HS-5 (cell line): ENCODE results near the gene SRP14.
"Not testable (repeated sequence)": the region's sequence is repeated elsewhere in the genome, so short reads cannot be mapped to it uniquely, and the experiment has no call there.

Source experiments
- DNase-seq: peaks from one replicate; pipeline ENCODE4 v3.0.0-alpha.2; 2012; ENCODE audit warnings: low read depth

Gene SRP14

GRCh38 chr15:40050788-40051470 lies 11.9 kb upstream of the SRP14 start:
- no peak for DNase-seq

- DNase-seq = no peak
These were observed 10.0 kb upstream of the SRP14 start for GRCh38 chr15:40048926-40049475.

GRCh38 chr15:40048211-40048792 lies 9.3 kb upstream of the SRP14 start:
- DNase-seq = no peak

DNA sequence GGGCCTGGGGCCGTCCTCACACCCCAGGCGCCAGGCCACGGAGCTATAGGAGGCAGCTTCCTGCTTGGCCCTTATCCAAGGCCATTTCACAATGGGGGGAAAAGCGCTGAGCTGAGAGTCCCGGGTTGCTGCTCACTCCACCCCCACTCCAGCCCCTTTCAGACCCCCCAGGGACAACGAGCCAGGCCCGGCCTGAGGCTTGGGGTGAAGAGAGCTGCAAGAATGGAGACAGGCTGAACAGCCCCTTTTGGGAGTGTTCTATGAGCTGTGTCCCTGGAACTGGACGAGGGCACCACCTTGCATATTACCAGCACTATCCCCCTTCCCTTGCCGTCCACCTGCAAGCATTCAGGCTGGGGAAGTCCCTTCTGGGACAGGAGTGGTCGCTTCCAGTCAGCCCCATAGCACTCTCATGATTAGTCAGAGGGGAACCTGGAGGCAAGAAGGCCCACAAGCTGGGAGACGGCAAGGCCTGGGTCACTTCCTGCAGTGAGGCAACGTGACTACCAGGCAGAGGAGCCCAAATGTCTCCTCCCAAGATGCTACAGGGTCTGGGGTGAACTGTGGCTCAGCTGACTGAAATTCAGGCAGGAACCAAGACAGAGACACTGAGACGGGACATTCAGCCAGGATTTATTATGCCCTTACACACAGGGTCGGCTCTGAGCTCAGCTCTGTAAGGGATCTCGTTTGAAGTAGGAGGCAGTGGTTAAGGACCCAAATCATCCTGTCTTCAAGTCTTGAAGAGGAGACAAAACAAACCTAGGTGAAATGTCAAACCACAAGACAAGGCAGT lies 8.6 kb upstream of the SRP14 start:
- peak; percentile 32 for DNase-seq

DNA sequence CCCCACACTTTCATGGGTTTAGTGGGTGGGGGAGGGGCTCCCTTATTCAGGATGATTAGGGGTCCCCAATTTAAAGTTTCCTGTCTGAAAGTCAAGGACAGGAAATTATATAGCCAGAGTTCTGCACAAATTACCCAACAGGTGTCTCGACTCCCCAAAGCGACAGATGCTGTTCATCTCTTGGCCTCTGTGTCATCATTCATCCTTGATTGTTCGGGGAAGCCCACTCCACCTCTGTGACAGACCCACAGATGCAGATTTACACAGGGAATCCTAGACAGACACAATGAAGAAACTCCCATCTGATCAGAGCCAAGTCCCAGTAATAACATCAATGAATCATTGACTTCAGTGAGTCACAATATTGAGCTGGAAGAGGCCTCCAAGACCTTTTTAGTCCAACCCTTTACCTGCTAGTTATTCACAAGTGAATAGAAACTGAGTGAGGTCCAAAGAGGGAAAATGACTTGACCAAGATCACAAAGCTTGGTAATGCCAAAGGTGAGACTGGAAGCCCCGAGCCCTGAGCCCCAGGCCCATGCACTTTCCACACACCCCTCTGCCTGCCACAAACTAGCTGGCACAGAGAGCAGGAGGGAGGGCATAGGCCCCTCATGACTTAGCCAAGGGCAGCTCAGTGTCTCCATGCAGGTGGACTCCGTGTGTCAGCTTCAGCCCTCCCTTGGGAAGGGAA lies 7.9 kb upstream of the SRP14 start:
- DNase-seq = peak; percentile 72

DNA sequence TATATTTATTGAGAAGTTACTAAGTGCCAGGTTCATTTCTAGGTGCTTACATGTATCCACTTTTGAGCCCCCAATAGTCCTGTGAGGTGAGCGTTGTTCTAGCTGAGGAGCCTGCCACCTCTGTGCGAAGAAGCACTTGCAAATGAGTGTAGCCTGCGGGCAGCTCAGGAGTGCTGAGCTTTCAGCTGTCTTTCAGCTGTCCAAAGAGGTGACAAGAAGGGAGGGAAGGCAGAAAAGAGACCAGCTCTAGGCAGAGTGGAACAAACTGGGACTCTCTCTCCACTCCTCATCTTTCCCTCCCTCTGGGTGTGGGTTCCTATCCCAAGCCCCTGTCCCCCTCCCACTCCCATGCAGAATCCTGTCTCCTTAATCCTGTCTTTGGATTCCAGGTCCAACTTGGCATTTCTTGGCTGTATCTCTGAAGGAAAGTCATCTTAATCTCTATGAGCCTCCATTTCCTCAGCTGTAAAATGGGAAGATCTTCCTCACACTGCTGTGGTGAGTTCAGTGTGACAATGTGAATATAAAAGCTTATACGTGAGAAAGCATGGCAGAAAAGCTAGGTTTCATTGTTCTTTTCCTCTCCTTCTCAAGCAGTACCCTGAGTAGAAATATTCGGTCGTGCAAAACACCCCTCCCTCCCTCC lies 6.7 kb upstream of the SRP14 start:
- no peak for DNase-seq

DNA sequence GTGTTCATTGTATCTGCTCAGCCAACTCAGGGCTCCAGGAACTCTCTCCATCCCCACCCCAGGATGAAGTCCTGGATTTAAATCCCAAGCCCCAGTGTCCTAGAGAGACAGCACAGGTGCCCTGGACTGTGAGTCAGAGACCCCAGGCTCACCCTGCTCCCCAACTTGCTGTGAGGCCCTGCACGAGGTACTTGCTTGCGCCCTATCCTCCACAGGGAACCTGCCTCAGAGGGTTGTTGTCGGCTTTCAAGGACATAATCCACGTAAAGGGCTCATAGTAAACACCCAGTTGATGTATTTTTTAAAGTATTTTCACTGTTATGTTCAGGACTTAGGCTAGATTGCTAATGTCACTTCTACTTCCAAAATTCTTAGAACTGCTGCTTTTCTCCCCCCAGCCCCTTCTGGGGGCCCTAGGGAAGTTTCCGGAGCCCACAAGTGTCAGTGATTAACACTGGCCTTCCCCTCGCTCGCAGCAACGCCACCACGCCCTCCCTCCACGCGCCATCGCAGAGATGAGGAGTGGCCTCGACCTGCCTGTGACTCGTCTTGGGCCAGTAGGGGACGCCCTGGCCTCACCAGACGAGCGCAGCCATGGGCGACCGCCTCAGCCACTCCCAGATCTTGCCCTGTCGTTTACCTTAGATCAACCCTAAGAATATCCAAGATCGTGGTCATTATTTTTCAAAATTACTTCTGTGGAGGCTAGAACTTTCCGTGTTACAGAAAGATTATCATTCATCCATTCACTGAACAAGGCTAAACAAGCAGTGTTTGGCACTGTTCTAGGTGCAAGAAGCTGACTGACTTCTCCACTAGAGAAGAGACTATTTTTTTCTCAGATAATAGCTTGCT lies 6.0 kb upstream of the SRP14 start:
- DNase-seq = peak; percentile 49

- no peak for DNase-seq
These were observed 5.1 kb upstream of the SRP14 start for GRCh38 chr15:40043927-40044716.

DNA sequence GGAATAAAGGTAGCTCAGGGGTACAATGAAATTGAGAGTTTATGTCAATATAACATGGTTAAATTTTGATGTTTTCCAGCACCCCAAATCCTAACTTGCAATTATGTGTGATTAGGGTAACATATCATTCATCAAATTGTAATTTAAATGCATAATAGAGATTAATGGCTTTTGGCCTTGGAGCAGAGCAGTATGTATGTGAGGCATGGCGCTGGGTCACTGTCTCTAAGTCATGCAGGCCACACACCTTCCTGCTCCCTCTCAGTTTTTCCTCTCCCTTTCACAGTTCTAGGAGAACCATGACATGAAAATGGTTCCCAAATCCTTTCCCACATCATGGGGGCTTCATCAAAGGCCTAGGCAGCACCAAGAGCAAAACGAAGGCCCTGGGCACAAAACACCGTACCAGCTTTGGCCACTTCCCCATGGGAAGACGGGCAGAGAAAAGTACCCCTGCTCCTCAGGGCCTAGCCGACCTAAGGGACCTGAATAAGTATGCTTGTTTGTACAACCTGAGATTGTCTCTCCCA lies 3.9 kb upstream of the SRP14 start:
- DNase-seq = no peak

DNA sequence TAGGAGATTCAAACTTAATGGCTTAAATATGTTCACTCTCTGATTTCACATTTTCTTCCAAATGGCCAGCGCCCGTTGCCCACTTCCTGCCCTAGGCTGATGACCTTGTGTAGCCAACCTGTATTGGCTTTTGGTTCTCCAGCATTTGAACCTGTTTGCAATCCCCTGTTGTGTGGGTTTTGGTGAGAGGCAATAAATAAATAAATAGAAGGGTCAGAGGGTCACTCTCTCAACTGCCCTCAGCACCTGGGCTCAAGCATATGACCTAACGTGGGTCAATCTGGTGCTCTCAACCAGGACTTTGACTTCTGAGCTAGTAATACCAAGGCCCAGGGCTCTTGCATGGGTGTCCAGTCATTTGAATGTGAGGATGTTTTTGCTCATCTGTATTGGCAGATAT lies 1.8 kb upstream of the SRP14 start:
- no peak for DNase-seq

DNA sequence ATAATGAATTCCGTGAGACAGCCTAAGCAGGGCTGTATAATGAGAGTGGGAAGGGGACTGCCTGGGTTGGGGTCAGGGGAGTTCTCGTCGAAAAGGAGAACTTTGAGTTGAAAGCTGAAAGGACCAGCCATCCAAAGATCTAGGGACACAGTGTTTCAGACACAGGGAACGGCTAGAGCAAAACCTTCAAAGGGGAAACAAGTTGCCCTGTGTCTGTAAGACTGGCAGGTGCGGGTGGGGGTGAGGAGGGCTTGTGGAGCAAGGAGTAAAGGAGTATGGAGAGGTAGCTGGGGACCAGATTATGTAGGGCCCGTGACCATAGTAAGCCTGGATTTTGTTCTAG lies 1.3 kb upstream of the SRP14 start:
- no peak for DNase-seq

- DNase-seq = no peak
These were observed 725 bp downstream of the SRP14 start for GRCh38 chr15:40038275-40038637.

- no peak for DNase-seq
These were observed 1.3 kb downstream of the SRP14 start for GRCh38 chr15:40037721-40038120.

GRCh38 chr15:40035182-40035581 lies 3.8 kb downstream of the SRP14 start:
- not testable (repeated sequence) for DNase-seq

DNA sequence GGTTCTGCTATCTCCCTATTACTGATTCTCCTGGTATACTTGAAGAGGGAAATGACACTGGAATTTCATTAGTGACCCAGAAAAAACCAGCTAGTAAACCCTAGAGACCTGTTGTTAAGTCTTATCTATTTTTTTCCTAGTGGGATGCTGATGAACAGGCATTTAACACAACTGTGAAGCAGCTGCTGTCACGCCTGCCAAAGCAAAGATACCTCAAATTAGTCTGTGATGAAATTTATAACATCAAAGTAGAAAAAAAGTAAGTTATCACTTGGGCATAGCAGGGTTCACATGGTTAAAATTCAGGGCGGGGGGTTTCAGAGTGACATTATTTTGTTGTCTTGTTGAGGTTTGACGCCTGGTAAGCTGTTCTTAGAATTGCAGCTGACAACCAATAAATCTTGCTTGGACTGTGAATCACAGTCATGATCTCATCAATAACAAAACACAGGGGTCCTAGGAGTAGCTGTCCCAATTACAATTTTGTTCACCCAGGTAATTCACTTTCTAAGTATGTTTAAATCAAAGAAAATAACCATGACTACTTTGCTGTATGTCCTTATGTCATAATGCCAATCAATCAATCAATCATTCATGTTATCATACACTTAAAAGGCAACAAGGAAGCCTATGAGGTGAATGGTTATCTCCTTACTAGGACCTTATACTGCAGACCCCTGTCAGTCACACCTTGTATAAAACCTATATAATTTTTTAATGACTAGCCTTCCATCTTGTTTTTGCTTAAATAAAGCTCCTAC lies 4.6 kb downstream of the SRP14 start:
- DNase-seq = no peak

GRCh38 chr15:40032125-40032839 lies 6.7 kb downstream of the SRP14 start:
- no peak for DNase-seq

- no peak for DNase-seq
These were observed 7.7 kb downstream of the SRP14 start for GRCh38 chr15:40031300-40031699.
